AG09319 (cell line): ENCODE results near the gene LMO7.

Source experiments
- DNase-seq: peaks from one replicate; pipeline ENCODE4 v3.0.0-alpha.2; 2010; ENCODE audit warnings: low read depth; ENCODE audit errors: extremely low read depth
- CTCF ChIP-seq: IDR thresholded peaks from 2 replicates; pipeline ENCODE4 v1.5.1; 2011; ENCODE audit warnings: low read depth, mild to moderate bottlenecking, inconsistent platforms, low read length, moderate library complexity

Gene LMO7

GRCh38 chr13:75635101-75635827, 866 bp upstream of the LMO7 start:
- no peak for TF ChIP-seq CTCF
- no peak for DNase-seq

GRCh38 chr13:75636436-75637180, 478 bp downstream of the LMO7 start:
- TF ChIP-seq CTCF, result no peak
- DNase-seq, result no peak

- no peak for DNase-seq
- no peak for TF ChIP-seq CTCF
Measured at GRCh38 chr13:75637181-75637750, 1.1 kb downstream of the LMO7 start.

GRCh38 chr13:75639454-75639853, 3.3 kb downstream of the LMO7 start:
- TF ChIP-seq CTCF, result no peak
- DNase-seq, result no peak

GRCh38 chr13:75641026-75641425, 4.9 kb downstream of the LMO7 start:
- TF ChIP-seq CTCF, result no peak

GRCh38 chr13:75643182-75643581, 7.1 kb downstream of the LMO7 start:
- no peak for DNase-seq

More at GRCh38 chr13:75641026-75641425, 4.9 kb downstream of the LMO7 start:
- no peak for DNase-seq

More at GRCh38 chr13:75643182-75643581, 7.1 kb downstream of the LMO7 start:
- no peak for TF ChIP-seq CTCF
